Stimulated activated CD8-positive, alpha-beta memory T cell treated with anti-CD3 and anti-CD28 coated beads, Interleukin-15, amount 100 ng/mL, for 1 hour (primary cell): ENCODE results near the gene BCL11A.

Experiments used
- DNase-seq: peaks from one replicate; pipeline ENCODE4 v3.0.0-alpha.2; 2020; ENCODE audit warnings: low read depth

BCL11A gene

GRCh38 chr2:60525899-60526298 is 27.6 kb downstream of the BCL11A start:
- DNase-seq = no peak

- no peak for DNase-seq
Measured at GRCh38 chr2:60524874-60525273, 28.6 kb downstream of the BCL11A start.

- no peak for DNase-seq
Measured at GRCh38 chr2:60523963-60524362, 29.5 kb downstream of the BCL11A start.

GRCh38 chr2:60522462-60522861 is 31.0 kb downstream of the BCL11A start:
- DNase-seq = no peak

GRCh38 chr2:60521626-60522025 is 31.8 kb downstream of the BCL11A start:
- no peak for DNase-seq

- no peak for DNase-seq
Measured at GRCh38 chr2:60520917-60521539, 32.4 kb downstream of the BCL11A start.

- no peak for DNase-seq
Measured at GRCh38 chr2:60520151-60520876, 33.1 kb downstream of the BCL11A start.

GRCh38 chr2:60519231-60519863 is 34.1 kb downstream of the BCL11A start:
- no peak for DNase-seq

GRCh38 chr2:60518567-60518966 is 34.9 kb downstream of the BCL11A start:
- DNase-seq = no peak

- DNase-seq = no peak
Measured at GRCh38 chr2:60517446-60517845, 36.0 kb downstream of the BCL11A start.

- DNase-seq = no peak
Measured at GRCh38 chr2:60516826-60517225, 36.6 kb downstream of the BCL11A start.

GRCh38 chr2:60516383-60516811 is 37.1 kb downstream of the BCL11A start:
- DNase-seq = no peak

GRCh38 chr2:60515721-60516226 is 37.7 kb downstream of the BCL11A start:
- no peak for DNase-seq

GRCh38 chr2:60513996-60514395 is 39.5 kb downstream of the BCL11A start:
- DNase-seq = no peak

GRCh38 chr2:60513191-60513590 is 40.3 kb downstream of the BCL11A start:
- no peak for DNase-seq

- no peak for DNase-seq
Measured at GRCh38 chr2:60512641-60513040, 40.8 kb downstream of the BCL11A start.

GRCh38 chr2:60512062-60512622 is 41.3 kb downstream of the BCL11A start:
- DNase-seq = no peak

GRCh38 chr2:60510713-60511112 is 42.7 kb downstream of the BCL11A start:
- DNase-seq = no peak

GRCh38 chr2:60509066-60509465 is 44.4 kb downstream of the BCL11A start:
- no peak for DNase-seq

- no peak for DNase-seq
Measured at GRCh38 chr2:60508339-60508917, 45.0 kb downstream of the BCL11A start.

- DNase-seq = no peak
Measured at GRCh38 chr2:60507211-60507965, 46.1 kb downstream of the BCL11A start.

GRCh38 chr2:60505880-60506260 is 47.6 kb downstream of the BCL11A start:
- DNase-seq = no peak
